HG02840 (cell line): ENCODE data around the gene RNF14.

Experiments
- ATAC-seq: cut with Tn5 transposase; IDR thresholded peaks from one replicate; pipeline ENCODE4 v1.9.1; 2021; ENCODE audit warnings: mild to moderate bottlenecking, moderate library complexity, moderate number of reproducible peaks; ENCODE audit not compliant: unreplicated experiment, low FRiP score

The RNF14 gene

GRCh38 chr5:141947316-141947715 lies 21.6 kb upstream of the RNF14 start:
- no peak for ATAC-seq

- no peak for ATAC-seq
These were observed 20.1 kb upstream of the RNF14 start for GRCh38 chr5:141948812-141949211.

GRCh38 chr5:141949511-141949910 lies 19.4 kb upstream of the RNF14 start:
- no peak for ATAC-seq

GRCh38 chr5:141950207-141951005 lies 18.5 kb upstream of the RNF14 start:
- no peak for ATAC-seq

- ATAC-seq = no peak
These were observed 17.5 kb upstream of the RNF14 start for GRCh38 chr5:141951332-141951781.

- ATAC-seq = no peak
These were observed 16.9 kb upstream of the RNF14 start for GRCh38 chr5:141952020-141952419.

- ATAC-seq = no peak
These were observed 14.7 kb upstream of the RNF14 start for GRCh38 chr5:141954194-141954593.

- no peak for ATAC-seq
These were observed 11.4 kb upstream of the RNF14 start for GRCh38 chr5:141957367-141957996.

GRCh38 chr5:141958113-141958512 lies 10.8 kb upstream of the RNF14 start, which contains the start of gene PCDH12:
Gene PCDH12 (minus strand): TSS chr5:141958202. CDS start chr5:141957851, 351 bp downstream.
- ATAC-seq = no peak

- ATAC-seq = no peak
These were observed 10.2 kb upstream of the RNF14 start for GRCh38 chr5:141958546-141959172.

GRCh38 chr5:141960018-141960417 lies 8.9 kb upstream of the RNF14 start:
- ATAC-seq = no peak

- peak; percentile 91 for ATAC-seq
These were observed 8.2 kb upstream of the RNF14 start for GRCh38 chr5:141960449-141961323.

- no peak for ATAC-seq
These were observed 7.4 kb upstream of the RNF14 start for GRCh38 chr5:141961466-141961865.

GRCh38 chr5:141963701-141964100 lies 5.2 kb upstream of the RNF14 start:
- ATAC-seq = no peak

- ATAC-seq = no peak
These were observed 3.8 kb upstream of the RNF14 start for GRCh38 chr5:141965071-141965470.

- ATAC-seq = no peak
These were observed 2.5 kb upstream of the RNF14 start for GRCh38 chr5:141966275-141966962.

- ATAC-seq = no peak
These were observed 2.0 kb upstream of the RNF14 start for GRCh38 chr5:141966963-141967333.

GRCh38 chr5:141969783-141970771 lies 1.2 kb downstream of the RNF14 start:
- peak; percentile 40 for ATAC-seq
